ENCODE data around the gene DPEP2.
"Not testable (repeated sequence)": the region's sequence is repeated elsewhere in the genome, so short reads cannot be mapped to it uniquely, and the experiment has no call there.

DPEP2 gene

DNA sequence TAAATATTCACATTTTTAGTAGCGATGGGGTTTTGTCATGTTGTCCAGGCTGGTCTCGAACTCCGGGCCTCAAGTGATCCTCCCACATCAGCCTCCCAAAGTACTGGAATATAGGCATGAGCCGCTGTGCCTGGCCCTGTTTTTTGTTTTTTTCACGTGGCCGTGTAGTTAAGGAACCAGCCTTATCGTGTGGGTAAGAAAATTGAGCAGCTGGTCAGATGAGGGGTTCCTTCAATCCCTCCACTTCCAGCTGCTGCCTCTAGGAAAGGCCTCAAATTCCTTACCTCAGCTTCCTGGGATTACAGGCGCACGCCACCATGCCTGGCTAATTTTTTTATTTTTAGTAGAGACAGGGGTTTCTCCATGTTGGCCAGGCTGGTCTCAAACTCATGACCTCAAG is 5.9 kb upstream of the DPEP2 start:
- no peak for DNase-seq

DNA sequence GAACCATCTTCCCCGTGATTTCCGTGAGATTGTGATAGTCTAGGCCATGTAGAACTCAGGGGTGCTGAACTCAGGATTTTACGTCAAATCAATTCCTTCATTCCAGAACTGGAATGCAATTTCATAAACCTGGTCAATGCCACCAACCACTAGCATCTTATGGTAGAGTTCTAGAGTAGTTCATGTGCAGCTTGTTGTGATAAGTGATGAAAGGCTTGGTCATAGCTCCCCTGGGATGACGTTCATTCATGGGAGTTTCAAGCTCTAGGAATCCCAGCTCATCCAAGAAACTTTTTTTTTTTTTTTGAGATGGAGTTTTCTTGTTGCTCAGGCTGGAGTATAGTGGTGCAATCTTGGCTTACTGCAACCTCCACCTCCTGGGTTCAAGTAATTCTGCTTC is 3.7 kb upstream of the DPEP2 start:
- DNase-seq = no peak

DNA sequence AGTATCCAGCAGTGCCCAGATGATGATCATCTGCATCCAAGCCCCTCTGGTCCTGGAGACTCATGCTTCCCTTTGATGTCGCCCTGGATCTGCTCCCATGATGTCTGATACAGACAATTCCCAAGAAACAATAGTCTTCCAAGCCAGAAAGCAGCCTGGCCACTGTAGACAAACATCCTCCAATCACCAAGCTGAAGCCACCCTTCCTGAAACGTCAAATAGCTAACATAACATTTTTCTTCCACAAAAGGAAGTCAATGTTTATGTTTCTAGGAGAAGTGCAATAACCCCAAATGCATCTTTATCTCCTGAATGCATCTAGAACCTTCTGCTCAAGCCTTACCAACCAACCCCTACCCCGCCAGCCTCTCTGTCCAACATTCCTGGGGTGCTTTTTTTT is 1.2 kb upstream of the DPEP2 start:
- DNase-seq = peak; percentile 22

DNA sequence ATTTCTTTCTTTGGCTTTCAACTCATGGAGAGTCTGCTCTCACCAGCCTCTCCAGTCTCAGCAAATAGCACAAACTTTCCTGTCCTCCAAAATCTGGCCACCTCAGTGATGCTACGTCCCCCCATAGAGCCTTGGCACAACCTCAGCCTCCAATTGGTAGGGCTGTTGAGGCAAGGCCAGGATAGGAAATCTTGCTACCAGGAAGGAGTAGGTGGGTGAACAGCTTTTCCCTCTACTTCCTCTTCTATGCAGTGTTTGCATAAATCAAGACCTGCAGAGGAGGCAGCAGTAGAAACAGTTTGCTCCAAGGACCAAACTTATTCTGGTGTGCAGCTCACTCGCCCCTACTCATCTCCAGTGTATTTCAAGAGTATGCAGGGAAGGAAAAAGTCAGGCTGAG is 701 bp upstream of the DPEP2 start:
- DNase-seq = peak; percentile 13

DNA sequence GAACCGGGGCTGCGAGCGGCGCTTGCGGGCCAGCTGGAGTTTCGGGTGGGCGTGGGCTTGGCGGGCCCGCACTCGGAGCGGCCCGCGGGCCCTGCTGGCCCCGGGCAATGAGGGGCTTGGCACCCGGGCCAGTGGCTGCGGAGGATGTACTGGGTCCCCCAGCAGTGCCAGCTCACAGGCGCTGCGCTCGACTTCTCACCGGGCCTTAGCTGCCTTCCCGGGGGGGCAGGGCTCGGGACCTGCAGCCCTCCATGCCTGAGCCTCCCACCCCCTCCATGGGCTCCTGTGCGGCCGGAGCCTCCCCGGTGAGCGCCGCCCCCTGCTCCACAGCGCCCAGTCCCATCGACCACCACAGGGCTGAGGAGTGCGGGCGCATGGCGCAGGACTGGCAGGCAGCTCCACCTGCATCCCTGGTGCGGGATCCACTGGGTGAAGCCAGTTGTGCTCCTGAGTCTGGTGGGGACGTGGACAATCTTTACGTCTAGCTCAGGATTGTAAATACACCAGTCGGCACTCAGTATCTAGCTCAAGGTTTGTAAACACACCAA is 979 bp downstream of the DPEP2 start:
- DNase-seq = not testable (repeated sequence)

DNA sequence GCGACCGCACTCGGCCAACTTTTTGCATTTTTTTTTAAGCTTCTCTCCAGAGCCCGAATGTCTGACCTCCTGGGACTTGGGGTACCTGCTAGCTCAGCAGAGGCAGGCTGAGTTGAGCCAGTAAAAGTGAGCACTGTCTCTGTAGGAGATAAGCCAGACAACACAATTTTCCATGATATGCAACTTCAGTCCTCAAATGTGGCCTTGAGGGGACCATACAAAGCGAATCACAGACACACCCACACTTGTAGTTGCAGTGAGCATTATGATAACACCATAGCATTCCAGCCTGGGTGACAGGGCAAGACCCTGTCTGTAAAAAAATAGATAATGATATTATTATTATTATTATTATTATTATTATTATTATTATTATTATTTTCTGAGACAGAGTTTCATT is 2.6 kb downstream of the DPEP2 start:
- no peak for DNase-seq

DNA sequence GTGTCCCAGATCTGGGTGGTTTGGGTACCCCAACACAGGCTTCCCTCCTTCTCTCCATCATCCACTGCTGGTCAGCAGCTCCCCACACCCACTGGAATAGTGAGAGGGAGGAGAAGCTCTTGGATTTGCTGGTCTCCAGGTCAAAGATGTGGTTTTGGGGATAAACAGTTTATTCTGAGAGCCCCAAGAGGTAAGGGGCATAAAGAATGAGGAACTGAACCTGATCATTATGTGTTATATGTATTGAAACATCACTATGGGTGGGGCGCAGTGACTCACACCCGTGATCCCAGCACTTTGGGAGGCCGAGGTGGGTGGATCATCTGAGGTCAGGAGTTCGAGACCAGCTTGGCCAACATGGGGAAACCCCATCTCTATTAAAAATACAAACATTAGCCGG is 3.9 kb downstream of the DPEP2 start:
- peak; percentile 37 for DNase-seq

DNA sequence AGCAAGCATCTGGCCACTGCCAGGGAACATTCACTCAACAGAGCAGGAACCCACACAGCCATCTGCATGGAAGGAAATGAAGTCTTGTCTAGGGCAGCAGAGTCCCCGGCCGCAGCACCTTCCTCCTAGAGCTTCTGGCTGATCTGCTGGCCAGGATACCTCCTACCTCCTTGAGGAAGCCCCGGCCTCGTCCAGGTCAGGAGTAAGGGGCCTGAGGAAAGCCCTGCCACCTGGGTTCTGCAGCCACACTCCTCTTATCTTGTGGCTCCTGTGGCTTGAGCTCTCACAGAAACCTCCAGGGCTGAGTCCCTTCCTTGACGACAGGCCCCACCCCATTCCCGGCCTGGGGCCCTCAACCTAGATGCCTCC is 5.3 kb downstream of the DPEP2 start:
- not testable (repeated sequence) for DNase-seq

DNA sequence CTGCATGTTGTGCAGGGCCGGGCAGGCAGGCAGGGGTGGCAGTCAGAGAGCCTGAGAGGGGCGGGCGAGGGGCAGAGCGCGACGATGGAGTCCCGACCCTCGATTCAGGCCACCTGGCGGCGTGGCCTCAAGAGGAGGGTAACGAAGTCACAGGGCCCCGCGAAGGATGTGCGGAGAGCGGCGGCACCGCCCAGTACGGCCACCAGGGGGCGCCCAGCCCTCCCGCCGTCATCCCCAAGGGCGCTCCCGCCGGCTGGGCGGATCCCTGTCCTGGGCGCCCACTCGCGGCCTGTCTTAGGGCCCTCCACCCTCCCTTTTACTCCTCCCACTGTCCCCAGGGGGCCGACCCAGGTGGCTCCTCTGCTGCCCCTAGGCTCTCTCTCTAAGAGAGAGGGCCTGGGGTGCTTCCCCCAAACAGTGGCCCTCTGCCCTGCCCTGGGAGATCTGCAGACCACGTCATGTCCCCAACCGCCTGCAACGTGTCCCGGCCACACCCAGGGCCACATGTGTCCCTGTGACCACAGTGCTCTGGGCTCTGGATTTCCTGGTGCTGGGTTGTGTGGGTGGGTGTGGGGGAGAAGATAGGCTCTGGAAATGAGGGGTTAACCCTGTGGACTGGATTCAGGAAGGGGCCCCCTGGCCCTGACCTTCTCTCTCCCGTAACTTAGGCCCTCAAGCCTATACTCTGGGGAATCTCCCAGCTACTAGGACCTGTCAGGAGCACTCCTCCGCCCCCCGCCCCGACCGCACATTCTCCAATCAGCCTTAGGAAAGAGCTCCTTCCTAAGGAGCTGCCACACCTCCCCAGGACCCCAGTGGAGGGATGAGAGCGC is 5.9 kb downstream of the DPEP2 start:
- peak; percentile 86 for DNase-seq

GRCh38 chr16:67992661-67993206 is 6.5 kb downstream of the DPEP2 start:
- DNase-seq = no peak

DNA sequence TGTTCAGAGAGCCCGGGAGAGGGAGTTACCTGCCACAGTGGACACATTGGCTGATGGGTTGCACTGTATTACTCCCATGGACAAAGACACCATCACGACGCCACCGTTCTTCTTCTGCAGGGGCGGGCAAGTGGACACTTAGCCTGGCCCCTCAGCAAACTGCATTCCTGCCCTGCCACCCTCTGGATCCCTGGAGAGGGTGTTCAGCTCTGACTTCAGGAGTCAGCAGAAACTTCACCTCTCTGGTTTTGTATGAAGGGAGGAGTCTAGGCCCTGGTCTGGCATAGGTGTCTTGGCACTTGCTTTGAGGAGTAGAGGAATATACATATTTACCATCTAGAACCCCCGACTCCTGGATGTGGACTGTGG is 9.3 kb downstream of the DPEP2 start:
- DNase-seq = no peak

DNA sequence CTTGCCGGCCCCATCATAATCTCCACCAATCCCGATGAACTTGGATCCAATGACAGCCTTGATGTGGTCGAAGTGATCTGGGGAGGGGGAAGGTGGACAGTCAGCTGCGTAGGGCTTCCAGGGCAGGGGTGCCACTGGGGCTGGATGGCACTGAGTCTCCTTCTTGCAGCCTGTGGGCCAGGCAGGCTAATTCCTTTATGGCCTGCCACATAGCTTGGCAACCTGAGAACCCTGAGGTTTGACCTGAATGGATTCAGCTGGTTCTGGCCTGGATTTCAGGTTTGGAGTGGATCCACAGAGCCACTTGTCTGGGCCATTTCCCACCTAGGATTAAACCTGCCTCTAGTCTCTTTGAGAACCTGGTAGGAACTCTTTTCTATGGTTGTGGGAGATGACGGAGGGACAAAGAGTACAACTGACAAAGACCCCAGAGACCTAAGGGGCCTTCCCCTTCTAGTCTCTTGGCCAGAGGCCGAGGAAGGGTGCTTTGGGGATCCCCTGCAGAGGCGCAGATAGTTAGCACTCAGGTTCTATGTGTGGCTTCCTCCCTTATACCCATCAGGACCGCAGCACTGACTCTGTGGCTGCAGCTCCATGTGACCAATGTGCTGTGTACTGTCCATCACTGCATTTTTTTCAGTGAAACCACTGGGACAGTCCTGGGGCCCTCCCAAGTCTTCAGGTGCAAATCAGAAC is 9.8 kb downstream of the DPEP2 start:
- no peak for DNase-seq

DNA sequence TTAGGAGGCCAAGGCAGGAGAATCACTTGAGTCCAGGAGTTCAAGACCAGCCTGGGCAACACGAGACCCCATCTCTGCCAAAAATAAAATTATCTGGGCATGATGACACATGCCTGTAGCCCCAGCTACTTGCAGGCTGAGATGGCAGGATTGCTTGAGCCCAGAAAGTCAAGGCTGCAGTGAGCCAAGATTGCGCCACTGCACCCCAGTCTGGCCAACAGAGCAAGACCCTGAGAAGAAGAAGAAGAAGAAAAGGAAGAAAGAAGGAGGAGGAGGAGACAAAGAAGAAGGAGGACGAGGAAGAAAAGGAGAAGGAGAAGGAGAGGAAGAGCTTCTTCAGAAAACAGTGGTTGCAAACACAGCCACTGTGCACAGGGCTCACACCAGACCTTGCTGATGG is 10.6 kb downstream of the DPEP2 start:
- no peak for DNase-seq

DNA sequence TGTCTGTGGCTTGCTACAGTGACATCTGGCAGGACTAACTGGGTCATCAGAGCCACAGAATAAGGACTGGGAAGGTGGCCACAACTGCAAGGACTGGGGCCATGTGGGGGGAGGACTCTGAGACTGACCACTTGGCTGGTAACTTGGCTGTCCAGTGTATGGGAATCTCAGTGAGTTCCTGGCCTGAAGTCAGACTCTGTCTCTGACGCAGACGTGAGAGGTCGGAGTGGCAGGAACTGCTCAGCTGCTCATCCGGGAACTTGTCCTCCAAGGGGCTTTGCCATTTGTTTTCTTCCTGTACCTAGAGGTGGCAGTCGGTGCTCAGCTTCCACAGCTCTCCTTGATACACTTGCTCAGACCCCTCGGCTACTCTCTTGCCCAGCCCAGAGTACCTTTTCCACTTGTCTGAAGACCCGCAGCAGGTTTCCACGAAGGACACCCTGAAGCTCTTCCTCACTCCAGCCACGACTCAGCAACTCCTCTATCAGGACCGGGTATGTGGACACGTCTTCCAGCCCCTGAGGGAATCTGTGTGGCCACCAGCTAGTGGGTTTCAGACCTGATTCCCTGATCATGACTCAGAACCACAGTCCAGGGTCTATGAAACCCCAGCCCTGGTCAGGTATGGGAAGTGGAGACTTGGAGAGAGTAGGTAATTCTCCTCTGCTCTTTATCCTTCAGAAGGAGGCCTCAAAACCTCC is 11.7 kb downstream of the DPEP2 start:
- no peak for DNase-seq

- DNase-seq = no peak
Observed at GRCh38 chr16:67986949-67987348, 12.3 kb downstream of the DPEP2 start.

DNA sequence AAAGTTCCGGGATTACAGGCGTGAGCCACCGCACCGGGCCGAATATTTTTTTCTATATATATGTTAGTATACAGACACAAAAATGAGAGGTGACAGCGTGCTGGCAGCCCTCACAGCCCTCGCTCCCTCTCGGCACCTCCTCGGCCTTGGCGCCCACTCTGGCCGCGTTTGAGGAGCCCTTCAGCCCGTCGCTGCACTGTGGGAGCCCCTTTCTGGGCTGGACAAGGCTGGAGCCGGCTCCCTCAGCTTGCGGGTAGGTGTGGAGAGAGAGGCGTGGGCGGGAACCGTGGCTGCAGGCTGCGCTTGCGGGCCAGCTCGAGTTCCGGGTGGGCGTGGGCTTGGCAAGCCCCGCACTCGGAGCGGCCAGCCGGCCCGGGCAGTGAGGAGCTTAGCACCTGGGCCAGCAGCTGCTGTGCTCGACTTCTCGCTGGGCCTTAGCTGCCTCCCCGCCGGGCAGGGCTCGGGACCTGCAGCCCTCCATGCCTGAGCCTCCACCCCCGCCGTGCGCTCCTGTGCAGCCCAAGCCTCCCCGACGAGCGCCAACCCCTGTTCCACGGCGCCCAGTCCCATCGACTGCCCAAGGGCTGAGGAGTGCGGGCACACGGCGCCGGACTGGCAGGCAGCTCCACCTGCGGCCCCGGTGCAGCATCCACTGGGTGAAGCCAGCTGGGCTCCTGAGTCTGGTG is 17.1 kb downstream of the DPEP2 start:
- no peak for DNase-seq

DNA sequence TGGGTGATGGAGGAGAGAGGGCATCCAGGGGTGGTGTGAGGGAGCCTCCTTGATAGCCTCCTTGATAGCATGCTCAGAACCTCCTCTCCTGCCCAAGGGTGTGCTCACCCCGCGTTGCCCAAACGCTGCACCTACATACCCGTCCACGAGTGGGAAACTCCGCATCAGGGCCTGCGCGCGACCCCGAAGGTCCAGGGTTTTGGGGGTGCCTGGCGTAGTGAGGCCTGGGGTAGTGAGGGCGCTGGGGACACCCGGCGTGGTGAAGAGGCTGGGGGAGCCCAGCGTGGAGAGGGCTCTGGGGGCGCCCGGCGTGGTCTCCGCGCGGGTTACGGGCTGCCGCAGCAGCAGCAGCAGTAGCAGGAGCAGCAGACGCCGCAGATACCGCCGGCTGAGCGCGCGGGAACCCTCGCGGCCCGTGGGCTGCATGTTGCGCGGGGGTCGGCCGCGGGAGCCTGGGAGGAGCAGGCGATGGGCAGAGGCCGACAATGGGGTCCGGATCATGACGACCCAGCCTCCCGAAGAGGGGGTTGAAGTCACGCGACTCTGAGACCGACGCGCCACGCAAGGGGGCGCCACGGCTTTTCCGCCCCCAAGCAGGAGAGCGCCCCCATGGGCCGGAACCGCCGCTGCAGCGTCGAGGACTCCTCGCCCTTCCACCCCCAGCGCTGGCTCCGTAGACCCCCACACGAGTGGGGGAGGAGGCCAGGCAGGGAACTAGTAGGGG is 19.2 kb downstream of the DPEP2 start, which contains the start of gene DPEP3:
DPEP3 (minus strand) TSS at position 545 of the 724 bp plus-strand sequence; CDS start at position 426, 119 bp downstream.
- DNase-seq = no peak

- DNase-seq = no peak
Observed at GRCh38 chr16:67977469-67978227, 21.6 kb downstream of the DPEP2 start.

DNA sequence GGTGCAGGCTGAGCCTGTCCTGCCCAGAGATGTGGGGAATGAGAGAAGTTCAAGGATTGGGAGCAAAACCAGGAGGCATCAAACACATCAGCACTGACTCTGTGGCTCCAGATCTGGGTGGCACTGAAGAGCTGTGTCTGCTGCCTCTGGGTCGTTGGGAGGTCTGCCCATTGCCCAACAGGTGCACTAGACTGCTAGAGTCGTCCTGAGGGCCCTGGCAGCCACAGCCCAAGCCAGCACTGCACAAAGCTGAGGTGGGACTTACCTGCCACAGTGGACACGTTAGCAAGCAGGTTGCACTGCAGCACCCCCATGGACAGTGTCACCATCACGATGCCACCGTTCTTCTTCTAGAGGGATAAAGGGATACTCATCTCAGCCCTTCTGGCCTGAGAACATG is 22.3 kb downstream of the DPEP2 start:
- DNase-seq = no peak

- DNase-seq = no peak
Observed at GRCh38 chr16:67976205-67976604, 23.1 kb downstream of the DPEP2 start.

Data from CD4-positive, alpha-beta T cell treated with Interleukin-17A for 1 hour (primary cell).